HuH-7.5 (cell line): ENCODE results near the gene APOO.
"Not testable (repeated sequence)": the region's sequence is repeated elsewhere in the genome, so short reads cannot be mapped to it uniquely, and the experiment has no call there.

ENCODE experiments used
- DNase-seq: peaks from one replicate; pipeline ENCODE4 v3.0.0; 2011; ENCODE audit warnings: low spot score

APOO gene

DNA sequence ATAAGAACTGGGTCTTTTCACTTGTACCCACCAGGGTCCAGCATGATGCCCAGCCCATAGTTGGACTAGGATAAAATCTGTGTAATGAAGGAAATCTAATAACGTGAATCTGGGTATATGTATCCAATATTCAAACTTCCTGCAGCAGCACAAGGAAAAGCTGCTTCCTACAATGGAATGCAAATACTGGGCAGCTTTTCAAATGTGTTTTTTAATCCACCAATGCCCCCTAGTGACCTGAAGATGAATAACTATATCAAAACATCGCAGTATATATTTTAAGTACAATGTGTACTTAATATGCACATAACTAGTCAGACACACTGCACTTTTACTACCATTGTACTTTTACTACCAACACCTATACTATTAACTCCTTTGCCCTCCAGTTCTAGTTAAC, 5.3 kb downstream of the APOO start:
- DNase-seq, result peak; percentile 23

DNA sequence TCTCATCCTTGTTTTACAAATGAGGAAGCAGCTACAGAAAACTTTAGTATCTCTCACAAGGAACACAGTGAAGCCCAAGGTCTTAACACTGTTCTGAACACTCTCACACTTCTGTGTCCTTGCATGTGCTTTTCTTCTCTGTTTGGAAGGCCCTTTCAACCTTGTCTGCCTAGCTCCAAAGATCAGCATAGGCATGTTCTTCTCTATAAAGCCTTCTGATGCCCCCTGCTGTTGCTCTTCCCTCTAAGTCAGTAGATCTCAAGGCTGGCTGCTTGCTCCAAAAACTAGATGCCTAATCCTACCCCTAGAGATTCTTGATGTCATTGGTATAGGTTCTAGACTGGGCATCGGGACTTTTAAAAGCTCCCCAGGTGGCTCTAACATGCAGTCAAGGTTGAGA, 5.9 kb downstream of the APOO start:
- DNase-seq, result peak; percentile 32

DNA sequence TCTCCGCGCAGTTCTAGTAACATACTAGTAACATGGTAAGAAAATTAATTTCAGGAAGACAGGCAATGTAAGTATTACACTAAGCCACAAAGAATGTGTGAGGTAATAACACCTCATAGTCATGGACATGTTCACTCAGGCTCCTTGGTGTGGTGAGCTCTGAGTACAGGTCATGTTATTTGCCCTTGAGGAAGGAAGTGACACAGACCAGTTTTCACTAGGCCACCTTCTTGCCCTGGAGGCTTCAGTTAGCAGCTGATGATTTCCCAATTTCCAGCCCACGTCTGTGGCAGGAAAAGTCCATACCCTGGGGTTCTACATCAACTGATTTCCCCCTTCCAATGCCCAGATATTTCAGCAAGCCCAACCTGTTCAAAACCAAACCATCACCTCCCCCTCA, 6.7 kb downstream of the APOO start:
- no peak for DNase-seq

DNA sequence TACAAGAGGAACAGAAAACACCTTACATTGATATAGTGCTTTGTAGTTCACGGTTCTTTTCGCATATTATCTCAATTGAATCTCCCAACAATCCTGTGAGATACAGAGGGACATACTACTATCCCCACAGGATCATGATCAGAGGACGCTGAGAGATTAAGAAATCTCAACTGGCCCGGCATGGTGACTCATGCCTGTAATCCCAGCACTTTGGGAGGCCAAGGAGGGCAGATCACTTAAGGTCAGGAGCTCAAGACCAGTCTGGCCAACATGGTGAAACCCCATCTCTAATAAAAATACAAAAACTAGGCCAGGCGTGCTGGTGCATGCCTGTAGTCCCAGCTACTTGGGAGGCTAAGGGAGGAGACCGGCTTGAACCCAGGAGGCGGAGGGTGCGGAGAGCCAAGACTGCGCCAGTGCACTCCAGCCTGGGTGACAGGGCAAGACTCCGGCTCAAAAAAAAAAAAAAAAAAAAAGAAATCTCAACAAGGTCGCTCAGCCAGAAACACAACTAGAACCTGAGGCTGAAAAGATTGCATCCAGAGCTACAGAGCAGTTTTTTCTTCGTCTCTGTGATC, 7.4 kb downstream of the APOO start:
- no peak for DNase-seq

DNA sequence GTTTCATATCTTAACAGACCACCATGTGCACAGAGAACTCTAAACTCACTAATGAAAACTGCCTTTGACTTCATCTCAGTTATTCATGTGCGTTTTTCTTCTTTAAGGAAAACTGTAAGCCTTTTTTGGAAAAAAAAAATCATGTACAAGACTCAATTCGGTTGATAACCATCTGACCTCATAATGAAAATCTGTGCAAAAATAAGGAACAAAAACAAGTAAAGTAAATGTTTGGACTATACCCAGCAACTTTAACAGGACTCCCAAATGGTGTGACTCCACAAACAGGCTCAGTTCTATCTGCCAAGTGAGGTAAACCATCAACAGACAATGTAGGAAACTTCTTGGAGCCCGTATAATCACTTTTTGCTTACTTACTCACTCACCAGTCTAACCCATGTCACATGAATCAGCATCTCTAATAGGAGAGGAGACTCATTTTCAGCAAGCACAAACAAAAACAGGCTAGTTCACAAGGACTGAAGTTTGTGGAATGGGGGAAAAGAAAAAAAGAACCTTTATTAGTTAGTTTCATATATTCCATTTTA, 9.3 kb downstream of the APOO start:
- no peak for DNase-seq

DNA sequence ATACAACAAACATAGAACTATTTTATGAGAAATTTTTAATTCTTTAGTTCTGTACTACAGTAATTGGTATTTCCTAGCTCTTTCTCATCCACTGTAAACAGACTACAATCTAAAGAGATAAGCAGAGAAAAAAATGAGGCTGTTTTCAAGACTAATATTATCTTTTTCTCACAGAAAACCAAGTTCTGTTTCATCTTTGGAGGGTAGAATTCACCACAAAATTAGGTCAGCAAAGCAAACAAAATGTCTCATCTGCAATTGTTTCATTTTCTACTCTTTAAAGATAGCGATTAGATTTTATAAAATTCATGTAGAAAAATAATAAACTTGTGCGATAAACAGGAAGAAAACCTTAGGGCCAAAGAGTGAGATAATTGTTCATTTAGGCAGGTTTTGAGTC, 10.8 kb downstream of the APOO start:
- no peak for DNase-seq

DNA sequence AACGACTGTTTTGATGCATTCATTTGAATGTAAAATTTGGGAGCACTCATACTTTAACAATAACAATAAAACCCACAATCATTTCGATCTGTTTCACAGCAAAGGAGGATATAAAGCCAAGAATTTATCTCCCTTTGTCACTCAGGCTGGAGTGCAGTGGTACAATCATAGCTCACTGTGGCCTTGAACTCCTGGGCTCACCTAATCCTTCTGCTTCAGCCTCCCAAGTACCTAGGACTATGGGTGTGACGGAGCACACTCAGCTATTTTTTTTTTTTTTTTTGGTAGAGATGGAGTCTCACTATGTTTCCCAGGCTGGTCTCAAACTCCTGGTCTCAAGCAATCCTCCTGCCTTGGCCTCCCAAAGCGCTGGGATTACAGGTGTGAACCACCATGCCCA, 11.2 kb downstream of the APOO start:
- DNase-seq, result not testable (repeated sequence)

DNA sequence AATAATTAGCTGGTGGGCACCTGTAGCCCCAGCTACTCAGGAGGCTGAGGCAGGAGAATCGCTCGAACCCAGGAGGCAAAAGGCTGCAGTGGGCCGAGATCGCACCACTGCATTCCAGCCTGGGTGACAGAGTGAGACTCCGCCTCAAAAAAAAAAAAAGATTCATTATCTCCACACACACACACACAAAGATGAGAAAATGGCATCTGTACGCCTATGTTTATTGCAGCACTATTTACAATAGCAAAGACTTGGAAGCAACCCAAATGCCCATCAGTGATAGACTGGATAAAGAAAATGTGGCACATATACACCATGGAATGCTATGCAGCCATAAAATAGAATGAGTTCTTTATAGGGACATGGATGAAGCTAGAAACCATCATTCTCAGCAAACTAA, 12.7 kb downstream of the APOO start:
- not testable (repeated sequence) for DNase-seq

DNA sequence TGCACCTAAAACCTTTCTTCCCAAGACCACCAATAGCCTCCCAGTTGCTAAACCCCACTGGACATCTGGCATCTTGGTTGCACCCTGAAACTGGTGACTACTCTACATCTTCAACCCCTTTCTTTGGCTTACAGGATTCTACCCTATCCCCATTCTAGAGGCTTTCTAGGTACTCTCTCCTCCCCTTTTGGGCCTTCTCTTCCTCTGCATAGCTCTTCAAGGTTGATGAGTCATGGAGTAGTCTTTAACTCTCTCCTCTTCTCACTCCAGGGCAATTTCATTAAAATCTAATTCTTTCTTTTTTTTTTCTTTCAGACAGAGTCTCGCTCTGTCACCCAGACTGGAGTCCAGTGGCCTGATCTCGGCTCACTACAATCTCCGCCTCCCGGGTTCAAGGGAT, 16.8 kb downstream of the APOO start:
- no peak for DNase-seq

DNA sequence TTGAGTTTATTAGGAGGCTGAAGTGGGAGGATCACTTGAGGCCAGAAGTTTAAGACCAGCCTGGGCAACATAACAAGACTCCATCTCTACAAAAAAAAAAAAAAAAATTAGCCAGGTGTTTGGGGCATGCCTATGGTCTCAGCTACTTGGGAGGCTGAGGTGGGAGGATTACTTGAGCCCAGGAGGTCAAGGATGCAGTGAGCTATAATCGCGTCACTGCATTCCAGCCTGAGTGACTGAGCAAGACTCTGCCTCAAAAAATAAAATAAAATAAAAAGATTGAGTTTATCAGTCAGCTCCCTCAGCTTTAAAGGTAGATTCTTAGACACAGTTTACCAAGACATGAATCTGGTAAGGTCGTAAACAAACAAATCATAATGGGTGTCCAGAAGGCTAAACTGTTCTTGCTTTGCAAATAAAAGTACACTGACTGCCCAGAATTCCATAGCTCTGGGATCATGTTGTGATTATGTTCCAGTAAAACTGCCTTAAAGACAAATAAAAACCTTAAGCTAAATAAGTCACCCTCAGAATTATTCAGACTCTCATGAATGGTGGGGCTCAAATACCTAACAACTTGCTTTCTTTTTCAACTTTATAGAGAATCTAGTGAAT, 18.7 kb downstream of the APOO start:
- no peak for DNase-seq

DNA sequence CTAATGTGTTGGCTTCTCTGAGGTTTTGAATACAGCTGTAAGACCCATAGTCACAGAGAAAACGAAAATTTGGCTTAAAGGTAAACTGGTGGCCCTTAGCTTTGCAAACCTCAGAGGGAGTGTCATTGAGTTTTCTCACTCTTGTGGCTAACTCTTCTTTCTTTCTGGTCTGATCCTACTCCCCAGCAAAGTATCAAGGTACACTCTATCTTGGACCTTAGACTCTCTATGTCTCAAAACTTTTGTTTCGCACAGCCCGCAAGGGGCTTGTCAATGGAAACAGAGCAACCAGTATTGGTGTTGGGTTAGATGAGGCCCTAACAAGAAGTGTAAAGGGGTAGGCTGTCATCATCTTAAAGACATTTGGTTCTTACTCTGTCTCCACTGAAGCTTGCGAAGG, 19.8 kb downstream of the APOO start:
- DNase-seq, result no peak

DNA sequence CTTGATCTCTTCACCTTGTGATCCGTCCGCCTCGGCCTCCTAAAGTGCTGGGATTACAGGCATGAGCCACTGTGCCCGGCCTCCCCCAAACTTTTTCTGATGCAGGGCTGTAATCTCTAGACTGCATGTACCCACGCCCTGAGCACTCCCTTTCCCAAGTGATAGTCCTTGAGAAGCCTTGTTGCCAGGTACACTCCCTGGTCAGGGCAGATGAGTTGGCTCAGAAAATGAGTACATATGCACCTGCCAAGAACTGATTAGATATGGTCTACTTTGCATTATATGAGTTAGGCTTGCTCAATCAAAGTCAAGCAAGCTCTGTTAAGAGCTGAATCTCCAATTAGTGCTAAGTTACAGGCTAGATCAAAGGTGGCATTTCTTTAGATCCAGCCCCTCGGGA, 20.3 kb downstream of the APOO start:
- no peak for DNase-seq

DNA sequence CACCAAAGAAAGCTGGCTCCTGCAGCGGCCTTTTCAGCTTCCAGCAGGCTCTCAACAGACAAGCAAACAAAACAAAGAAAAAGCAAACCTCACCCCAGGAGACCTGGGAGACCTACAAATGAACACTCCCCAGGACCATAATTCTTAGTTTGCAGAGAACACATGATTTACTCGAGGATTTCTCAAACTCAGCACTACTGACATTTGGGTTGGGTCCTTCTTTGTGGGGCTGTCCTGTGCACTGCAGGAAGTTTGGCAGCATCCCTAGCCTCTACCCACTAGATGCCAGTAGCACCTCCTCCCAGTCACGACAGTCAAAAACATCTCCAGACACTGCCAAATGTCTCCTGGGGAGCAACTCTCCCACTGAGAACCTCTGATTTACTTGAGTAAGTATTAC, 21.9 kb downstream of the APOO start:
- DNase-seq, result no peak

DNA sequence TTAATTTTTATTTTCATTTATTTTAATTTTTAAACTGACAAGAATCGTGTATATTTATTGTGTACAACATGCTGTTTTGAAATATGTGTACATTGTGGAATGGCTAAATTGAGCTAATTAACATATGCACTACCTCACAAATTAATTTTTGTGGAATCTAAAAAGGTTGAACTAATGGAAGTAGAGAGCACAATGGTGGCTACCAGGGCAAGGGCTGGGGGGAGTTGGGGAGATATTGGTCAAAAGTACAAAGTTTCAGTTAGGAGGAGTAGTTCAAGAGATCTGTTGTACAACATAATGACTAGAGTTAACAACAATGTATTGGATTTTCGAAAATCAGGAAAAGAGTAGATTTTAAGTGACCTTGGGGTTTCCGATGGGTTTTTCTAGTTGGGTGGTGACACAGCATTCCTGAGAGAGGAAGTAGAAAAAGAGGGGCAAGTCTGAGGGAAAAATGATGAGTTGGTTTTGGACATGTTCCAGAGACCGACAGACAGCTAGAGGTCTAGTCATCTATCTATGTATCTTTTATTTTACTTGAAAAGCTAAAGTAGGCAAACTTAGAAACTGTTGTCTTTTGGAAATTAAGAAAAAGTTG, 23.2 kb downstream of the APOO start:
- DNase-seq, result no peak

DNA sequence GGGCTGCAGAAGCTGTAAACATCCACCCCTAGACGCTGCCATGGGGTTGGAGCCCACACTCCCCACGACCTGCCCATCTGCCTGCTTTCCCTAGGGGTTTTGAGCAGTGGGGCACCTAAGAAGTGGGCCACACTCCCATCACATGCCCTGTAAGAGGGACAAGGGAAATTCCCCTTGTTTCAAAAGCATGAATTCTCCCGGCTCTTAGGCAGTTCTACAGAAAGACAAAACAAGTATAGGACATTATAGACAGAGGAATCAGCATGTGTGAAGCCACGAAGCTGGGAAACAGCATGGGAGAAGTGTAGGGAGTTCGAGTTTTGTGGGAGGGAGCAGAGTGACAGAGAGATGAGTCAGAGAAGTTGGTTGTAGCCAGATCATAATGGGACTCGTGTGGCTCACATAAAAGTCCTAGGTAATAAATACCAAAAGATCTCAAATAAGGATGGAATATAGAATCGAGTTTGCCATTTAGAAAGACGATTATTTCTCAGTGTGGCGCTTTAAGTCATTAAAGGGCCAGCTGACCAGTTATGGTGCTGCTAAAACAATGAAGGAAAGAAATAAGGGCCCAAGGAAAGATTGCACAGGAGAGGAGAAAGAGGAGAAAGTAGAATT, 23.9 kb downstream of the APOO start:
- DNase-seq, result no peak

DNA sequence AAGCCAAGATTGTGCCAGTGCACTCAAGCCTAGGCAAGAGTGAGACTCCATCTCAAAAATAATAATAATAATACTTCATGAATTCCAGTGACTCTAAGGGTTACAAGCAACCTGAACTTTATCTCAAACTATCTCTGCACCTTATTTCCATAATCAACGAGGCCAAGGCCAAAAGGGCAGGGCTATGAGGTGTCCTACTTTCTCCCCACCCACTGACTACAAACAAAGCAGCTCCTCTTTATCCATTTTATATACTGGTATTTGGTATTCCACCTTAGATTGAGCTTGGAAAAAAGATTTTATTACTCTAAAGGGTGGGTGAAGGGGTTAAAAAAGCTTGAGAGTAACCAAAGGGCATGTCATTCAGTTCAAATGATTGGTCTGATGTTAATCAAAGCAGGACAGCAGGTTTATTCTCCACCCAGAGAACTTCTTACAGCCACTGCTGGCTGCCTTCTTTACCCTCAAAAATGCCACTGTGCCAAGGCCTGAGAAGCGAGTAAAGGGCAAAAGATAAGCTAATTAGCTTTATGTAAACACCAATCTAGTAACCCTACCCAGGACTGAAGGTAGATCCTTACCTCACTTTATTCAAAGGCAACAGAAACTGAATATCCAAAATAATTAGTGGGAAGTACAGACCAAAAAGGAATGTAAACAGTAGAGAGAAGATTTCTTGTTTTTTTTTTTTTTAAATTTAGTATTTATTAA, 28.2 kb downstream of the APOO start:
- DNase-seq, result no peak

DNA sequence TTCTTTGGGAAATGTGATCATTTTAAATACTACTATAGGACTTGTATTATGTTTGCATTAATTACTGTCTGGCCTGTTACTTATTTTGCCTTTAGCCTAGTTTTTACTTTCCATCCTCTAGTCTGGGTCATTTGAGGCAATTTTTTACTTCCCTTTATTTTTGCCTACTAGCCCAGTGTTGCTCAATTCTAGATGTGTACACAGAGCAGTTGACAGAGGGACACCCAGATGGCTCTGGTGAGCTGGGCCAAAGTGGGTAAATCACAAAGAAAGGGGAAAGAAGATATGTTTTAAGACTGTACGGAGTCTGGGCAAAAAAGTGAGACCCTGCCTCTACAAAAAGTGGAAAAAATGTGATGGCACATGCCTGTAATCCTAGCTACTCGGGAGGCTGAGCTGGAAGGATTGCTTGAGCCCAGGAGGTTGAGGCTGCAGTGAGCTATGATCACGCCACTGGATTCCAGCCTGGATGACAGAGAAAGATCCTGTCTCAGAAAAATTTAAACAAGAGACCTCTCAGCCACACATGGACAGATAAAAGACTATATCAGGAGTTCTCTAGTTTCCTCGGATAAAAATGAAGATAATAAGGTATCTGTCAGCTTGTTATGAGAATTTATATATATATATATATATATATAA, 35.7 kb downstream of the APOO start:
- no peak for DNase-seq

DNA sequence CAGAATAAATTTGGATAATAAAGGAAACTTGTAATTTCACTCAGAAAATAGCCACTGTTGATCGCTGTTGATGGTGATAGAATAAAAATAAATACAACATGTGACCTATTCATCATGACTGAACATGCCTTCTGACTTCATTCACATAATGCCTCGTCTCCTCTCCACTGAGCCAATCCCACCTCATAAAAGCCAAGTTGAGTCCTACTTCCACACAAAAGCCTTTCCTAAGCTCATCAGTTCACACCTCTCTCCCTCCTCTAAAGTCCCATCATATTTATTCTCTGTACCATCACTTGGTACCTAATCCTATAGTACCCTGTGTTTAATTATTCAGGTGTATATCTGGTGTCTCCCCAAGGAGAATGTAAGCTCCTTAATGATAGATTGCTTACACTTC, 37.7 kb downstream of the APOO start:
- DNase-seq, result no peak

DNA sequence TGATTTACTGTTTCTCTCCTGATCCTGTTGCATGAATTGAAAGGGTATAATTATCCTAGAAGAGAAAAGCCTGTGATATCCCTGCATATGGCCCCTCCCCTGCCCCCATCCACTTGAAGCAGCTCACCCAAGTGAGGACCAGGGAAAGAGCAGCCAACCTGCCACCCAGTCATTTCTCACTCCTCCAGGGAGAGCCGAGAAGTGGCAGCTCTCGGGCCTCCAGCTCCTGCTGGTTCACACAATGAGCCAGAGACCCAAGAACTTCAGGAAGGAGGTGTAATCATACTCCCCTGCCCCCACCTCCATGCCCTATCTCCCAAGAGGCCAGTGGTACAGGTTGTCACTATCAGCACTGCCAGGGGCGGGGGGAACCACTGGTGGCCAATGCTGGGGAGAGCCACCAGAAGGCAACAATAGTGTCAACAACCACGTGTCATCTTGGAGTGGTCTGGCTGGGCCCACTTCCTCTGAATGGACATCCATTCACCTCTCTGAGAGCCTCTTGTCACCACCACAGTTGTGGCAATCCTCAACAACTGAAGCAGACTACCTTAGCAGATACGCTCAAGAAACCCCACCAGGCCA, 42.9 kb downstream of the APOO start:
- DNase-seq, result no peak

DNA sequence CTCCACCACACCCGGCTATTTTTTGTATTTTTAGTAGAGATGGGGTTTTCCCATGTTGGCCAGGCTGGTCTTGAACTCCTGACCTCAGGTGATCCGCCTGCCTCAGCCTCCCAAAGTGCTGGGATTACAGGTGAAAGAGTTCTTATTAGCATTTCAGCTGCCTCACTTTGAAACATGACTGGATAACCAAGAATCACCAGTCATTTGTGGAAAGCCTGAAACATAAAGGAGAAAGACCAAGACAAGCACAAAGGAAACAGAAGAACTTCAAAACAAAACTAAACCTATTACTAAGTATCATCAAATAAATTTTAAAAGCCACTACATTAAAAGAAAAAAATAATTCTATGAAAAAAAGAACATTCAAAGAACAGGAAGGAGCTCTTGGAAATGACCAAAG, 45.8 kb downstream of the APOO start:
- DNase-seq, result not testable (repeated sequence)

DNA sequence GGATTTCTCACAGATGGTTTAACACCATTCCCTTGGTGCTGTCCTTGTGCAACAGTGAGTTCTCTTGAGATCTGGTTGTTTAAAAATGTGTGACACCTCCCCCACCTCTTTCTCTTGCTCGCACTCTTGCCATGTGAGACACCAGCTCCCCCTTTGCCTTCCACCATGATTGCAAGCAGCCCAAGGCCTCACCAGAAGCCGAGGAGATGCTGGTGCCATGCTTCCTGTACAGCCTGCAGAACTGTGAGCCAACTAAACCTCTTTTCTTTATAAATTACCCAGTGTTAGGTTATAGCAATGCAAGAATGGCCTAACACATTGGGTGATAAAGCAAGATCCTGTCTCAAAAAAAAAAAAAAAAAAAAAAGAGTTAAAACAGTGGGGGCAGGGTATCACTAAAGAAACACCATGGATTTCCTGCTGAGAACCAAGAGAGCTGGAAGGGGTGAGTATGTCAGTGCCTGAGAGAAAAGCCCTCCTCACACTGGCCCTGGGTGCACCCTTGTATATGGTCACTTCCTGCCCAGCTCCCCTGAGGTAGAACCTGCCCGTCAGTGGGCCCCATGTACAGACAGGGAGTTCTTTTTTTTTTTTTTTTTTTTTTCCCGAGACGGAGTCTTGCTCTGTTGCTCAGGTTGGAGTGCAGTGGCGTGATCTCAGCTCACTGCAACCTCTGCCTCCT, 46.4 kb downstream of the APOO start:
- DNase-seq, result no peak
